Fibroblast of skin of left biceps (primary cell): Measurements from ENCODE around the gene SYNGR1.

Experiments
- DNase-seq, 2 experiments: peaks; one replicate each; pipeline ENCODE4 v3.0.0-alpha.2; 2013; ENCODE audit warnings: low read depth in 2 of 2

SYNGR1 gene

GRCh38 chr22:39431216-39431801 is 81.5 kb downstream of the SYNGR1 start:
- no peak for DNase-seq

GRCh38 chr22:39431821-39432251 is 82.0 kb downstream of the SYNGR1 start:
- DNase-seq: no peak

GRCh38 chr22:39432361-39432811 is 82.6 kb downstream of the SYNGR1 start:
- DNase-seq: no peak

GRCh38 chr22:39433476-39434242 is 83.9 kb downstream of the SYNGR1 start:
- no peak for DNase-seq

GRCh38 chr22:39434243-39434653 is 84.5 kb downstream of the SYNGR1 start:
- DNase-seq: no peak

- no peak for DNase-seq
Measured at GRCh38 chr22:39434721-39435120, 84.9 kb downstream of the SYNGR1 start.
